CD14-positive monocyte (primary cell): ENCODE measurements around the gene METTL15. TPM values are rescaled to one million over a fixed set of nuclear protein-coding genes. Genes with fewer than 3 reads are reported as not detected.

ENCODE experiments used
- DNase-seq, 3 donors: peaks; one replicate each; pipeline ENCODE4 v3.0.0-alpha.2; 2011 to 2022
- H2AFZ ChIP-seq: 2 replicates; pipeline ENCODE4 v1.6.0; 2012; ENCODE audit warnings: mild to moderate bottlenecking, low read depth, low read length, inconsistent platforms; ENCODE audit not compliant: insufficient read depth, poor library complexity, severe bottlenecking
- H3K27ac ChIP-seq, 2 donors: 1 replicate in 1 of 2; 2 replicates in 1 of 2; pipeline ENCODE4 v1.5.1; 2012 to 2013; ENCODE audit warnings: low read length in 2 of 2, control low read depth in 1 of 2, inconsistent platforms in 1 of 2, low read depth in 1 of 2, mild to moderate bottlenecking in 1 of 2
- H3K27me3 ChIP-seq, 2 donors: one replicate each; pipeline versions ENCODE4 v1.6.0 to v1.6.1; 2011 to 2013; ENCODE audit warnings: low read length in 2 of 2; ENCODE audit not compliant: control insufficient read depth in 2 of 2, insufficient read depth in 2 of 2
- H3K36me3 ChIP-seq, 2 donors: replicated peaks in 1 of 2; 1 replicate in 1 of 2; 2 replicates in 1 of 2; pipeline versions ENCODE4 v1.5.1 to v1.6.1; 2012 to 2013; ENCODE audit warnings: low read length in 2 of 2, control low read depth in 1 of 2, inconsistent platforms in 1 of 2, mild to moderate bottlenecking in 1 of 2; ENCODE audit not compliant: insufficient read depth in 2 of 2, control insufficient read depth in 1 of 2
- H3K4me1 ChIP-seq, 2 donors: 1 replicate in 1 of 2; 2 replicates in 1 of 2; pipeline versions ENCODE4 v1.5.1 to v1.6.1; 2012 to 2013; ENCODE audit warnings: low read length in 2 of 2, control low read depth in 1 of 2, inconsistent platforms in 1 of 2, mild to moderate bottlenecking in 1 of 2, moderate library complexity in 1 of 2; ENCODE audit not compliant: insufficient read depth in 2 of 2, control insufficient read depth in 1 of 2
- H3K4me2 ChIP-seq: replicated peaks from 2 replicates; pipeline ENCODE3; 2012; ENCODE audit warnings: low read length, moderate library complexity, mild to moderate bottlenecking; ENCODE audit not compliant: poor library complexity, severe bottlenecking; ENCODE audit errors: extremely low read depth
- H3K4me3 ChIP-seq, 3 experiments: fragments of 200-600 bp in 1 of 3; sonication (generic) in 1 of 3; replicated peaks in 1 of 3; 1 replicate in 2 of 3; 2 replicates in 1 of 3; pipeline ENCODE4 v1.5.1; 2011 to 2013; ENCODE audit warnings: low read length in 3 of 3, mild to moderate bottlenecking in 3 of 3, control low read depth in 2 of 3, low read depth in 2 of 3, inconsistent platforms in 1 of 3, moderate library complexity in 1 of 3
- H3K79me2 ChIP-seq: 2 replicates; pipeline ENCODE4 v1.6.0; 2012; ENCODE audit warnings: mild to moderate bottlenecking, control low read depth, inconsistent platforms, low read length, moderate library complexity; ENCODE audit not compliant: insufficient read depth
- H3K9ac ChIP-seq: 2 replicates; pipeline ENCODE4 v1.6.0; 2017; ENCODE audit warnings: low read length, mild to moderate bottlenecking; ENCODE audit not compliant: insufficient read depth, poor library complexity, severe bottlenecking
- H3K9me3 ChIP-seq, 2 donors: replicated peaks in 1 of 2; 1 replicate in 1 of 2; 2 replicates in 1 of 2; pipeline versions ENCODE4 v1.5.1 to v1.6.1; 2012 to 2013; ENCODE audit warnings: low read length in 2 of 2, control low read depth in 1 of 2; ENCODE audit not compliant: control insufficient read depth in 1 of 2, insufficient read depth in 1 of 2
- H4K20me1 ChIP-seq: 2 replicates; pipeline ENCODE4 v1.6.0; 2012; ENCODE audit warnings: mild to moderate bottlenecking, low read length, control low read depth, moderate library complexity; ENCODE audit not compliant: insufficient read depth
- H3K27ac Mint-ChIP-seq, 7 donors: one replicate each; pipeline ENCODE4 v1.8.0; 2020; ENCODE audit warnings: mild to moderate bottlenecking in 7 of 7, mixed read lengths in 7 of 7, moderate library complexity in 6 of 7, inconsistent platforms in 2 of 7
- H3K27me3 Mint-ChIP-seq, 3 donors: one replicate each; pipeline ENCODE4 v1.8.0; 2021 to 2022; ENCODE audit warnings: low read depth in 3 of 3, mild to moderate bottlenecking in 3 of 3, mixed read lengths in 3 of 3, moderate library complexity in 3 of 3, inconsistent platforms in 1 of 3
- H3K36me3 Mint-ChIP-seq, 2 donors: one replicate each; pipeline ENCODE4 v1.8.0; 2020; ENCODE audit warnings: mixed read lengths in 2 of 2, inconsistent platforms in 1 of 2, mild to moderate bottlenecking in 1 of 2
- H3K4me1 Mint-ChIP-seq: one replicate; pipeline ENCODE4 v1.8.0; 2020; ENCODE audit warnings: mild to moderate bottlenecking, mixed read lengths
- H3K4me3 Mint-ChIP-seq, 2 donors: one replicate each; pipeline ENCODE4 v1.8.0; 2020; ENCODE audit warnings: mild to moderate bottlenecking in 2 of 2, mixed read lengths in 2 of 2, moderate library complexity in 1 of 2
- H3K9me3 Mint-ChIP-seq, 7 donors: one replicate each; pipeline ENCODE4 v1.8.0; 2020 to 2022; ENCODE audit warnings: mixed read lengths in 7 of 7, mild to moderate bottlenecking in 6 of 7, moderate library complexity in 6 of 7, inconsistent platforms in 2 of 7
- CTCF ChIP-seq: fragments of 200-600 bp; IDR thresholded peaks from one replicate; pipeline ENCODE4 v1.8.0; 2022; ENCODE audit warnings: antibody characterized with exemption, mild to moderate bottlenecking
- WGBS: methylation state at CpG from one replicate; pipeline ENCODE4 v1.1.5; 2013; ENCODE audit warnings: missing lambda C conversion rate; ENCODE audit not compliant: insufficient coverage; 5-methylcytosine and 5-hydroxymethylcytosine counted together
- intact Hi-C, 2 donors: fragments of 100-400 bp; cut with micrococcal nuclease; formaldehyde crosslinking; loops; one replicate each; pipeline versions ENCODE4 v1.15.0 to v1.15.1; 2023
- polyA plus RNA-seq, 3 donors: library from polyadenylated mRNA; depleted of rRNA in 1 of 3; unstranded in 2 of 3; stranded (reverse) in 1 of 3; fragments of 300-500 nt in 2 of 3; fragments of >200 nt in 1 of 3; fragmentation: Illumina TruSeq in 2 of 3; gene quantifications; 1 replicate in 2 of 3; 2 replicates in 1 of 3; pipeline ENCODE4 v1.2.3, GENCODE V29; 2012 to 2021

Gene METTL15
- polyA plus RNA-seq, 3 donors, result 2.3 to 2.9 (median 2.6) TPM

GRCh38 chr11:28346721-28347120 lies 238.5 kb downstream of the METTL15 start:
- no CpG with 5 or more reads among the region's 1 CpG for WGBS
- Histone ChIP-seq H3K27me3 (no peaks in the 10 kb centered on the region), H4K20me1 (no peaks in the 10 kb centered on the region), H2AFZ (no peak overlapping the region), H3K4me2 (no peak overlapping the region), H3K36me3 (no peaks in the 10 kb centered on the region), H3K4me1 (no peaks in the 10 kb centered on the region), H3K4me3 (no peak overlapping the region), H3K27ac (no peak overlapping the region), H3K9me3 (no peaks in the 10 kb centered on the region), H3K9ac (no peak overlapping the region), H3K79me2 (no peaks in the 10 kb centered on the region)
- Mint-ChIP-seq H3K9me3 (no peaks in the 10 kb centered on the region), H3K36me3 (no peaks in the 10 kb centered on the region), H3K4me1 (no peaks in the 10 kb centered on the region), H3K27me3 (no peaks in the 10 kb centered on the region), H3K27ac (no peak overlapping the region), H3K4me3 (no peak overlapping the region)
- no peak for TF ChIP-seq CTCF
- DNase-seq, result no peak
- intact Hi-C loops, result no loop called here

- Histone ChIP-seq H3K36me3 (no peaks in the 10 kb centered on the region), H3K9me3 (peaks cover 0 to 4% of the 10 kb centered on the region in 2 donors), H3K79me2 (no peaks in the 10 kb centered on the region), H3K4me2 (no peak overlapping the region), H3K9ac (no peak overlapping the region), H4K20me1 (no peaks in the 10 kb centered on the region), H3K4me1 (no peaks in the 10 kb centered on the region), H3K27me3 (no peaks in the 10 kb centered on the region), H3K27ac (no peak overlapping the region), H3K4me3 (no peak overlapping the region), H2AFZ (no peak overlapping the region)
- H3K27me3 Mint-ChIP-seq, result no peaks in the 10 kb centered on the region
- DNase-seq, result no peak
- no peak overlapping the region for H3K4me3 Mint-ChIP-seq
- intact Hi-C loops, result no loop called here
- H3K36me3 Mint-ChIP-seq, result no peaks in the 10 kb centered on the region
- 92% methylated on average over 4 of the region's 5 CpGs for WGBS
- H3K4me1 Mint-ChIP-seq, result no peaks in the 10 kb centered on the region
- no peaks in the 10 kb centered on the region for H3K9me3 Mint-ChIP-seq
- H3K27ac Mint-ChIP-seq, result no peak overlapping the region
- no peak for TF ChIP-seq CTCF
Measured at GRCh38 chr11:28347371-28347770, 239.2 kb downstream of the METTL15 start.
